Brain microvascular endothelial cell (primary cell): ENCODE data around the gene MYG1.

ENCODE experiments used
- DNase-seq: peaks from one replicate; pipeline ENCODE4 v3.0.0-alpha.2; 2020
- H3K27ac ChIP-seq: fragments of 250-450 bp; sonication (Bioruptor Pico); 2 replicates; pipeline ENCODE4 v1.5.1; 2020; ENCODE audit warnings: mild to moderate bottlenecking, moderate library complexity
- H3K27me3 ChIP-seq: fragments of 250-450 bp; sonication (Bioruptor Pico); replicated peaks from 2 replicates; pipeline ENCODE4 v1.5.1; 2020; ENCODE audit warnings: mild to moderate bottlenecking
- H3K36me3 ChIP-seq: fragments of 250-450 bp; sonication (Bioruptor Pico); replicated peaks from 2 replicates; pipeline ENCODE4 v1.5.1; 2020; ENCODE audit warnings: mild to moderate bottlenecking
- H3K4me3 ChIP-seq: 2 replicates; pipeline ENCODE4 v1.5.1; 2011; ENCODE audit warnings: low read depth, mild to moderate bottlenecking, control low read depth, low read length, moderate library complexity
- in situ Hi-C: cut with HindIII; loops from 2 replicates; pipeline ENCODE4 v1.10.0; 2017; ENCODE audit warnings: low sequenced_read_pairs, low pct_ligation_motif_present
- TF ChIP-seq, protein P1 (sequence below): IDR thresholded peaks from 2 replicates; pipeline ENCODE4 v1.5.1; 2011; ENCODE audit warnings: low read depth, mild to moderate bottlenecking, moderate library complexity, low read length, control low read depth, inconsistent platforms; ENCODE audit errors: missing control alignments

MYG1 gene

DNA sequence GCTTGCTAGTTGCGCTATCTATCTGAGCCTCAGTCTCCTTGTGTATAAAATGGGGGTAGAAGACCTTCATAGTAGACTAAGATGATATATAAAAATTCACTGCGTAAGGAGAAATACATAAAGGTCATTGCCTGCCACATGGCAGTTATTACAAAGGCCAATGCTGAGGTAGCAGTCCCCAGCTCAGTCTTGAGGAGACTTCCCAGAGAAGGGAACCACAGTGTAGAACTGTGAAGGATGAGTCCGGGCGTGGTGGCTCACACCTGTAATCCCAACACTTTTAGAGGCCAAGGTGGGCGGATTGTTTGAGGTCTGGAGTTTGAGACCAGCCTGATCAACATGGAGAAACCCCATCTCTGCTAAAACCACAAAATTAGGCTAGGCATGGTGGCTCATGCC lies 53.8 kb downstream of the MYG1 start:
- H3K36me3 ChIP-seq = no peaks in the 10 kb centered on the region
- TF ChIP-seq, protein P1, sequence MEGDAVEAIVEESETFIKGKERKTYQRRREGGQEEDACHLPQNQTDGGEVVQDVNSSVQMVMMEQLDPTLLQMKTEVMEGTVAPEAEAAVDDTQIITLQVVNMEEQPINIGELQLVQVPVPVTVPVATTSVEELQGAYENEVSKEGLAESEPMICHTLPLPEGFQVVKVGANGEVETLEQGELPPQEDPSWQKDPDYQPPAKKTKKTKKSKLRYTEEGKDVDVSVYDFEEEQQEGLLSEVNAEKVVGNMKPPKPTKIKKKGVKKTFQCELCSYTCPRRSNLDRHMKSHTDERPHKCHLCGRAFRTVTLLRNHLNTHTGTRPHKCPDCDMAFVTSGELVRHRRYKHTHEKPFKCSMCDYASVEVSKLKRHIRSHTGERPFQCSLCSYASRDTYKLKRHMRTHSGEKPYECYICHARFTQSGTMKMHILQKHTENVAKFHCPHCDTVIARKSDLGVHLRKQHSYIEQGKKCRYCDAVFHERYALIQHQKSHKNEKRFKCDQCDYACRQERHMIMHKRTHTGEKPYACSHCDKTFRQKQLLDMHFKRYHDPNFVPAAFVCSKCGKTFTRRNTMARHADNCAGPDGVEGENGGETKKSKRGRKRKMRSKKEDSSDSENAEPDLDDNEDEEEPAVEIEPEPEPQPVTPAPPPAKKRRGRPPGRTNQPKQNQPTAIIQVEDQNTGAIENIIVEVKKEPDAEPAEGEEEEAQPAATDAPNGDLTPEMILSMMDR = no peak

DNA sequence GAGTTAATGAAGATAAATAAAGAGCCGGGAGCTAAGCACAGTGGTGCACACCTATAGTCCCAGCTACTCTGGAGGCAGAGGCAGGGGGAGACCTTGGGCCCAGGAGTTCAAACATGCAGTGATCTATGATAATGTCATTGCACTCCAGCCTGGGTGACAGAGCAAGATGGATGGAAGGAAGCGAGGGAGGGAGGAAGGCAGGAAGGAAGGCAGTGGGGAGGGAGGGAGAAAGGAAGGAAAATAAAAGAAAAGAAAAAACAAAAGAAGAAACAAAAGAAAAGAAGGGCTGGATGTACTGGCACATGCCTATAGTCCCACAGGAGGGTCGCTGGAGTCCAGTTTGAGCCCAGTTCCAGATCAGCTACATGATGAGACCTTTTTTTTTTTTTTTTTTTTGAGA lies 55.6 kb downstream of the MYG1 start:
- H3K27me3 ChIP-seq = no peaks in the 10 kb centered on the region
- TF ChIP-seq, protein P1 = no peak
- no peaks in the 10 kb centered on the region for H3K36me3 ChIP-seq
- no peak overlapping the region for H3K27ac ChIP-seq
- in situ Hi-C loops = no loop called here
- no peak overlapping the region for H3K4me3 ChIP-seq
- DNase-seq = no peak

More for the DNA sequence above, 53.8 kb downstream of the MYG1 start:
- H3K27me3 ChIP-seq = no peaks in the 10 kb centered on the region
- H3K4me3 ChIP-seq = no peak overlapping the region
- no peak for DNase-seq
- in situ Hi-C loops = no loop called here
- no peak overlapping the region for H3K27ac ChIP-seq
